GM18517 (cell line): ENCODE data around the gene GLIS1.
"Not testable (repeated sequence)": the region's sequence is repeated elsewhere in the genome, so short reads cannot be mapped to it uniquely, and the experiment has no call there.

Source experiments
- ATAC-seq: cut with Tn5 transposase; IDR thresholded peaks from one replicate; pipeline ENCODE4 v1.9.1; 2021; ENCODE audit warnings: mild to moderate bottlenecking, moderate library complexity; ENCODE audit not compliant: unreplicated experiment

GLIS1 gene

DNA sequence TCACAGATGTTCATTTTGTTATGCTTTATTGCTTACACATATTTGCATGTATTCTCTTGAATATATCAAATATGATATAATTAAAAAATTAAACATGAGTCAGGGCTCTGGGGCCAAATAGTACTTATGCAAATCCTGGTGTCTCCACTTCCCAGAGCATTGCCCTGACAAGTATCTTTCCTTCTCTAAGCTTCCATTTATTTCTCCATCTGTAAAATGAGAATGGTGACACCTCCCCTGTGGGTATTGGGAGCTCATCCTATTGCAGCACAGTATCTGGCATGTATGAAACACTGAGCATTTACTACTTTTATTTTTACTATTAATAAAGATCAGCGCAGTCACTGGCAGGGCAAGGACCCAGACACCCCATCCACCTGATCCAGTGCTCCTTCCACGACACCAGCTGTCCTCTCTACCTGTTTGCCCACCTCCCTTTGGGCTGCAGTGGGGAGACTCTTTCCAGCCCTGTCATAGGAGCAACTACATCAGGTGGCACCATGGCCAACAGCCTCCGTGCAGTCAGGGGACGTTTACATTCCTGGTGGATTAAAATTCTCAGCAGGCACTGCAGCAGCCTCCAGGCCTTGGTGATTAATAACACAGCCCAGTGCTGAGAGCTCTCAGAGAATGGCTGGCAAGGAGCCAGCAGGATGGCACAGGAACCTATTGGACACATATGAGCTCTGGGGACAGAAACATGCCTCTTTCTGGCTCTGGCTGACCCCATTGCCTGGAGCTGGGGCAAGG is 166.7 kb downstream of the GLIS1 start:
- no peak for ATAC-seq

GRCh38 chr1:53568540-53568939 is 170.4 kb downstream of the GLIS1 start:
- ATAC-seq, result no peak

DNA sequence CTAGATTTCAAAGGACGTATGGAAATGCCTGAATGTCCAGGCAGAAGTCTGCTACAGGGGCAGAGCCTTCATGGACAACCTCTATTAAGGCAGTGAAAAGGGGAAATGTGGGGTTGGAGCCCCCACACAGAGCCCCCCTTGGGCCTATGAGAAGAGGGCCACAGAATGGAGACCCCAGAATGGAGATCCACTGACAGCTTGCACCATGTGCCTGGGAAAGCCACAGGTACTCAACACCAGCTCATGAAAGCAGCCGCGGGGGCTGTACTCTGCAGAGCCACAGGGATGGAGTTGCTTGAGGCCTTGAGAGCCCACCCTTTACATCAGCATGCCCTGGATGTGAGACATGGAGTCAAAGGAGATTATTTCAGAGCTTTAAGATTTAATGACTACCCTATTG is 171.1 kb downstream of the GLIS1 start:
- ATAC-seq, result no peak

GRCh38 chr1:53567450-53567849 is 171.5 kb downstream of the GLIS1 start:
- no peak for ATAC-seq

DNA sequence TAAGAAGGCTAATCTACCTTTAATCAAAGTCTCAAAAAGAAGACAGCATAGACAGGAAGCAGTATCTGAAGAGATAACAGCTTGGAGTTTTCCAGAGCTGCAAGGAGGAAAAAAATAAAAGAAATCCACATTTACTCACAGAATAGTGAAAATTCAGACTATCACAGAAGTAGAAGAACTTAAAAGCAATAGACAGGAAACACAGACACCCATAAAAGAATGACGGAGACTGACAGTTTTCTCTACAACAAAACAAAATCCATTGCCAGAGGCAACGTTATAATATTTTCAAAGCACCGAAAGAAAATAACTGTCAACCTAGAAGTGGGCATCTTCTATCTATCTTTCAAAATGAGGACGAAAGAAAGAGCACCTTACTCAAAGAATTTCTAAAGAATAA is 175.4 kb downstream of the GLIS1 start:
- no peak for ATAC-seq

DNA sequence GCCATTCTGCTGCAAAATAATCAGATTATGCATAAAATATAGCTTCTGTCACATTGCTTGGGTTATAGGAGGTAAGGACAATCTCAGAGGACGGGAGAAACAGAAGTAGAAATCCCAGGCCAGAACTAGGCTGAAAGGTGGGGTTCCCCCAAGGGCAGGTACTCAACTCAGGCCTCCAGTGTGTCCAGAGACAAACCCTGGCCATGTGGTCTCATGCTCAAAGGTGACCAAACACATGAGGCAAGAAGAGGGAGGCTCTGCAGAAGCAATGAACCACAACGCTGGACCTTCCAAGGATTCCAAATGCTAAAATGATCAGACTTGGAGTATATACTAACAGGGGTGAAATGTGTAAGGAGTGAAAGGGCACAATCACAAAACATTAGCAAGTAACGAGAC is 176.0 kb downstream of the GLIS1 start:
- ATAC-seq, result no peak

GRCh38 chr1:53562291-53562980 is 176.5 kb downstream of the GLIS1 start:
- ATAC-seq, result no peak

GRCh38 chr1:53561503-53562105 is 177.4 kb downstream of the GLIS1 start:
- ATAC-seq, result no peak

DNA sequence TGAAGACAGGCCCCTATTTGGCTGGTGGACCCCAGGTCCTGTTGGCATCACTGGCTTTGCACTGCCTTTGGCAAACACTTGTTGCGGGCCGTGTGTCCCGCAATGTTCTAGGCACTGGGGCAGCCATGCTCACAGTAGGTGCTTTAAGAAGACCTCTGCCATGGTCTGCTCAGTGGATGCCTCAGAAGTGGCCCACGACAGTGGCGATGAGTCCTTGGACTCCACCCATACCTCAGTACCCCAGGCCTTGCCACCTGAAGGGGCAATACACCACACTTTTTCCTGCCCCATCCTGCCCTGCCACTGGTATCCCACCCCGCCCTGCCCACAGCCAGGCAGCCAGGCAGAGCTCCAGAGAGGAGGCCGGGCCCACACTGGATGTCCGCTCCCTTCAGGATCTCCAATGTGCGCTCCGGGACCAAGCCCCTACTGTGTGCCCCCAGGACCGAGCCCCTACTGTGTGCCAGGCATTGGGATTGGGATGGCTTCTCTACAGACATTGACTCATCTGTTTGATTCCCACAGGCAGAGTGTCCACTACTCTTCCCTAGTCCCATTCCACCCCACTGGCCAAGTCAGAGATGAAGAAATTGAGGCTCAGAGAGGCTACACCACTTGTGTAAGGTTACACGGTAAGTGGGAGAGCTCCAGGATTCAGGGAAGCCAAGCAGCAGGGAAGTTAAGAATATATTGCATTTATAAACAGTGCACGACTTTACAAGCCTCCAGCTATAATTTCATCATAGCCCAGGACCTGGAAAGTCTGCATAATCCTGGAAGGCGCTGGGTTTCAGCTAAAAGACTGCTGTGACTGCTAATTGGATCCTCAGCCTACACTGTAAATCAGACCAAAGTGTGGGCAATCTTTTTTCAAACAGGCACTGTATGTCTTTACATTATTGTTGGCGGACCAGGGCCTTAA is 178.1 kb downstream of the GLIS1 start:
- ATAC-seq, result no peak

GRCh38 chr1:53559854-53560580 is 178.9 kb downstream of the GLIS1 start:
- ATAC-seq, result no peak

DNA sequence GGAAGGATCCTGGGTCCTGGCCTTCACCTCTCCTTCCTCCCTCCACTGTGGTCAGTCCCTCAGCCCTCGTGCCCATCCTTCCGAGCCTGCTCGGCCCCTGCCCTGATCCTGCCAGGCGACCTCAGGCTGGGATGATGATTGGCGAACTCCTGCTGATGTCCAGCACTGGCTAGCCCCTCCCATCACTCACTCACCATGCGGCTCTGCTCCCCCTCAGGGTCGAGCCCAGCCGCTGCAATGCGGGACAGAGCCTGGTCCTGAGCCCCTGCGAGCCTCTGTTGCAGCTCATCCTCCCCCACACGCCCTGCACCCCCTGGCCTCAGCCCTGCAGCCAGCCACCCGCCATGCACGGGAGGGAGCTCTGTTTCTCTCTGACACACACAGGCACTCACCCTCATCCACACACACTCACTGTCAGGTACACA is 179.6 kb downstream of the GLIS1 start:
- ATAC-seq, result no peak

DNA sequence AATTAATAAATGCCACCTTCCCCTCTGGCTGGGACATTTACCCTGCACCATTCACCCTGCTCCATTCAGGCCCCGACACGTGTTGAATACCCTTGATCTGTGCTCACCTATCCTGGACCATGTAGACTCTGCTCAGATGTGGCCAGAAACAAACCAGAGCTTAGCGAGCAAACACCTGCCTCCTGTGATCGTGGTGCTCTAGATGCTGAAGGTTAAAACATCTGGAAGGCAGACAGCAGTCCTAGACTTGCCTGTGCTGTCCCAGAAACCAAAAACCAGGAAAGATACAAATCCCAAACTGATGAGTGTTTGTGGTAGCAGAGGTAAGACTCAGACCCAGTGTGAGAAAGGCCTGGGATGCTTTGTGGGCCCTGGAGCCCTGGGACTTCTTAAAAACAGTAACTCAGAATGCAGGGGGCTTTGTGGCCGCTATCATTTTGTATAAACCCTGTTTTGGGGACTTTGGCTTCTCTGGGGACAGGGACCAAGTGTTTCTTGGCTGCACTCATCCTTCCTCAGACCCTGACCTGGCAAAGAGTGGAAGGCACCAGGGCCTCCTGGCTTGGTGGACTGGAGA is 180.1 kb downstream of the GLIS1 start:
- no peak for ATAC-seq

DNA sequence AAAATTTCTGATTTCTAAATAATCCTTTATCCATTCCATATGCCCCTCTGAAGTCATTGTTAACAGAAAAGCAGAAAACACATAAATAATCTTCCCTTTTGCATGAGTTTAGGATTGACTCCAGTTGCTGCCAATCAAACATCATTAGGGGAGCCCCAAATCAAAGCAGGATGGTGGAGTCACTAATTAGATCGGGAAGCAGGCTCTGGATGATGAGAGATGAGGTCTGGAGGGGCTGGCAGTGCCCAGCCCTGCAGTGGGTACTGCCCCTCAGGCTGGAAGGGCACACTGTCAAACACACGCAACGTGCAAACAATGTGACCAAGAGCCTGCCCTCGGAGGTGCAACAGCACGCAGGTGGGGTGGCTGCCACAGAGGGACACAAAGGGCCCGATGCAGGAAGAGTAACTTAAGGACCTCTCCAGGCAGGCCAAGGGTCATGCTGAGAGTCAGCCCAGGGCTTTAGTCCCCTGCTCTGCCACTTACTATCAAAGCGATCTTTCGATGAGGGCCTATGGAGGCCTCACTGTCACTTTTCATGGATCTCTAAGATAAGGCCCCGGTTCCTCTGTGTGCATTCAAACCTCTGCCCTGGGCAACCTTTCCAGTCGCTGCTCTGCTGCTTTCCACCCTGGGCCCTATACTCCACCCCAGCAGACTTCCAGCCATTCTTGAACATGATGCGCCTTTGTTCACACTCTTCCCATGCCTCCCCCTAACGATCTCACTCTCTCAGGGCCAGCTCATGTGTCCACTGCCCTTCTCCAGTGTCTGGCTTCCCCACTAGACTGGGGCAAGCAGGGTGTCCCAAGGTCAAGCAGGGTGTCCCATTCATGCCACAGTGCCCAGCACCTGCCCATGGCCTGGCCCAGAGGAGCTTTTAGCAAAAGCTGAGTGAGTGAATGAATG is 180.9 kb downstream of the GLIS1 start:
- ATAC-seq, result no peak

DNA sequence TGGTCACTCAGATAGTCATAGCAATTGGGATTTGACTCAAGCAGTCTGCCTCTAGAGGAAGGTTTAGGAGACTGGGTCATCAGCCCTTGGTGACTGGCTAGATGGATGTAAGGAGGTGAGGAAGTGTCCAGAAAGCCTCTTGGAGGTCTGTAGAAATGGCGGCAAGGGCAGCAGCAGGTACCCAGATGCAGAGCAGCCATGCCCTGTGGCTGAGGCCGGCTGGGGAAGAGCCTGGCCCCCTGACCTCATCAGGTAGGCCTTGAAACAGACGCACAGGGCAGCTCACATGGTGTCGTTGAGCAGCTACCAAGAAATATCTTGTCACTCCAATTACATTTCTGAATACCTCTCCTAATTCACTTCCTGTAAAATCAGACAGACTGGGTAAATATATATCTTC is 181.6 kb downstream of the GLIS1 start:
- no peak for ATAC-seq

GRCh38 chr1:53556657-53557227 is 182.2 kb downstream of the GLIS1 start:
- no peak for ATAC-seq

GRCh38 chr1:53555620-53556326 is 183.2 kb downstream of the GLIS1 start:
- ATAC-seq, result not testable (repeated sequence)

GRCh38 chr1:53554592-53555305 is 184.2 kb downstream of the GLIS1 start:
- no peak for ATAC-seq
